ENCODE data around the gene GABRG3. TPM values are rescaled to one million over a fixed set of nuclear protein-coding genes. Genes with fewer than 3 reads are reported as not detected.

The GABRG3 gene
- total and polyA plus RNA-seq, 4 experiments from 2014 or later: not detected

DNA sequence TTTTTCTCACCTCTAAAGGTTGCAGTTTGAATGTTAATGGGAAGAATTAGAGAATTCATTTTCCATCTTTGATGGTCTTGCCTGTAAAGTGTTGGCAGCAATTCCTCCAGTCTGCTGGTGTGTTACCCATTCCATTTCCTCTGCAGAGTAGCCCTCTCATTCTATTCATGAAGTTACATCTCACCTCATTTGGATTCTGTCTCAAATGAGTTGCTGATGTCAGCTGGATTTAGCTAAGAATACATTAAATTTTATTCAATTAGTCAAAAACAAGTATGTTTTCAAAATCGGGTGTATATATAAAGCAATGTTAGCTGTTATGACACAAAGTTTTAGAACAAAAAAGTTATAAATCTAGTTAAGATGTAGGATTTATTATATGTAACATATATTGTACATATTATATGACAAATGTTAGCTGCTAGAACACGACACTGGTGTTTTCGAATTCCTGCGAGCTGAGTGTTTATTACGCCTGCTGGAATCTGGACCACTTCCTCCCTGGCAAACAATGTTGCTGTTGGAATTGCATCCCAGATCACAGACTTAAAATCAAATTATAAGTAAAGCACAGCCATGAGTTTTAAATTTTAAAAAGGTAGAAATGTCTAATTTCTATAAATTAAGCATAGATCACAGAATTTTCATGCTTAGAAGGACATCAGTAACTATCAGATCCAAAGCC lies 611.9 kb downstream of the GABRG3 start:
- H3K4me3 Mint-ChIP-seq: no peak overlapping the region
- no peaks in the 10 kb centered on the region for H3K9me3 ChIP-seq (ENCODE audit: control insufficient read depth in 1 of 2, low read length in 2 of 2)
- H3K27me3 Mint-ChIP-seq: no peaks in the 10 kb centered on the region
- no peak overlapping the region for H3K27ac ChIP-seq (ENCODE audit: low read depth, low read length)
- no peaks in the 10 kb centered on the region for H3K36me3 Mint-ChIP-seq
- peaks cover 0 to 7% (median 2%) of the 10 kb centered on the region in 8 donors for H3K9me3 Mint-ChIP-seq
- POLR2A ChIA-PET (ENCODE audit: partially characterized antibody): no interaction called here
- no peaks in the 10 kb centered on the region for H3K27me3 ChIP-seq (ENCODE audit: insufficient read depth, low read length)
- H3K4me1 ChIP-seq (ENCODE audit: insufficient read depth, low read length): no peaks in the 10 kb centered on the region
- CTCF ChIA-PET (ENCODE audit: partially characterized antibody): no interaction called here
- intact Hi-C loops (cut with micrococcal nuclease): no loop called here
- no peaks in the 10 kb centered on the region for H3K4me1 Mint-ChIP-seq
- no peaks in the 10 kb centered on the region for H3K36me3 ChIP-seq (ENCODE audit: insufficient read depth, low read length)
- no peak for DNase-seq
- no peak overlapping the region for H3K27ac Mint-ChIP-seq
- no peak overlapping the region for H3K4me3 ChIP-seq (ENCODE audit: low read length in 2 of 2)

GRCh38 chr15:27583651-27584050 lies 612.7 kb downstream of the GABRG3 start:
- POLR2A ChIA-PET (ENCODE audit: partially characterized antibody): no interaction called here
- no peak overlapping the region for H3K27ac ChIP-seq (ENCODE audit: low read depth, low read length)
- H3K4me1 Mint-ChIP-seq: no peaks in the 10 kb centered on the region
- H3K4me3 ChIP-seq (ENCODE audit: low read length in 2 of 2): no peak overlapping the region
- H3K36me3 Mint-ChIP-seq: no peaks in the 10 kb centered on the region
- H3K36me3 ChIP-seq (ENCODE audit: insufficient read depth, low read length): no peaks in the 10 kb centered on the region
- CTCF ChIA-PET (ENCODE audit: partially characterized antibody): no interaction called here
- no peak overlapping the region for H3K4me3 Mint-ChIP-seq
- no peaks in the 10 kb centered on the region for H3K27me3 Mint-ChIP-seq
- intact Hi-C loops (cut with micrococcal nuclease): no loop called here
- H3K27ac Mint-ChIP-seq: no peak overlapping the region
- no peaks in the 10 kb centered on the region for H3K9me3 ChIP-seq (ENCODE audit: control insufficient read depth in 1 of 2, low read length in 2 of 2)
- no peaks in the 10 kb centered on the region for H3K27me3 ChIP-seq (ENCODE audit: insufficient read depth, low read length)
- no peaks in the 10 kb centered on the region for H3K4me1 ChIP-seq (ENCODE audit: insufficient read depth, low read length)
- H3K9me3 Mint-ChIP-seq: peaks cover 0 to 7% (median 2%) of the 10 kb centered on the region in 8 donors
- DNase-seq: no peak

DNA sequence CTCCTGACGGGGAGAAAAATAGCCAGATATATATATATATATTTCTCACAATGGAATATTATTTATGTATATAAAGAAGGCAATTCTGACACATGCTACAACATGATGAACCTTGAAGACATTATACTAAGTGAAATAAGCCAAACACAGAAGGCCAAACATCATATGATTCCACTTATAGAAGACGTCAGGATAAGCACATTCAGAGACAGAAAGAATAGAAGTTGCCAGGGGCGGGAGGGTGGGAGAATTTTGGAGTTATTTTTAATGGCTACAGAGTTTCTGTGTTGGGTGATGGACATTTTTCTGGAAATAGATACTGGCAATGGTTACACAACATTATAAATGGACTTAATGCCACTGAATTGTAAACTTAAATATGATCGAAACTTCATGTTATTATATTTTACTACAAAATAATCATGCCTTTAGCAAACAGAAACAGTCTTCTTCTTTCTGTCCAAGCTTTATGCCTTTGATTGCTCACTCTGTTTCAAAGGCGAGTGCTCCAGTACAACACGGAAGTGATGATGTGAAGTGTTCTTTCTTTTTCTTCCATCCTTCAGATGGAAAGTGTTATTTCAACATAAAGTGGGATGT lies 614.2 kb downstream of the GABRG3 start:
- H3K27ac Mint-ChIP-seq: no peak overlapping the region
- CTCF ChIA-PET (ENCODE audit: partially characterized antibody): no interaction called here
- intact Hi-C loops (cut with micrococcal nuclease): no loop called here
- no peaks in the 10 kb centered on the region for H3K27me3 ChIP-seq (ENCODE audit: insufficient read depth, low read length)
- H3K27me3 Mint-ChIP-seq: no peaks in the 10 kb centered on the region
- H3K27ac ChIP-seq (ENCODE audit: low read depth, low read length): no peak overlapping the region
- H3K9me3 ChIP-seq (ENCODE audit: control insufficient read depth in 1 of 2, low read length in 2 of 2): no peaks in the 10 kb centered on the region
- no peak overlapping the region for H3K4me3 Mint-ChIP-seq
- H3K9me3 Mint-ChIP-seq: peaks cover 0 to 9% (median 4%) of the 10 kb centered on the region in 8 donors
- DNase-seq: no peak
- no peaks in the 10 kb centered on the region for H3K36me3 ChIP-seq (ENCODE audit: insufficient read depth, low read length)
- no peaks in the 10 kb centered on the region for H3K4me1 ChIP-seq (ENCODE audit: insufficient read depth, low read length)
- no peaks in the 10 kb centered on the region for H3K36me3 Mint-ChIP-seq
- H3K4me1 Mint-ChIP-seq: peaks cover 0 to 2% (median 0%) of the 10 kb centered on the region in 4 donors
- POLR2A ChIA-PET (ENCODE audit: partially characterized antibody): no interaction called here
- H3K4me3 ChIP-seq (ENCODE audit: low read length in 2 of 2): no peak overlapping the region

- H3K27ac ChIP-seq (ENCODE audit: low read depth, low read length): no peak overlapping the region
- Mint-ChIP-seq H3K27me3 (no peaks in the 10 kb centered on the region), H3K27ac (no peak overlapping the region), H3K4me1 (peaks cover 0 to 2% (median 0%) of the 10 kb centered on the region in 4 donors), H3K9me3 (peaks cover 0 to 12% (median 6%) of the 10 kb centered on the region in 8 donors), H3K4me3 (no peak overlapping the region), H3K36me3 (no peaks in the 10 kb centered on the region)
- no peaks in the 10 kb centered on the region for H3K9me3 ChIP-seq (ENCODE audit: control insufficient read depth in 1 of 2, low read length in 2 of 2)
- ChIA-PET POLR2A (ENCODE audit: partially characterized antibody) (no interaction called here), CTCF (ENCODE audit: partially characterized antibody) (no interaction called here)
- H3K4me1 ChIP-seq (ENCODE audit: insufficient read depth, low read length): no peaks in the 10 kb centered on the region
- no peaks in the 10 kb centered on the region for H3K36me3 ChIP-seq (ENCODE audit: insufficient read depth, low read length)
- H3K27me3 ChIP-seq (ENCODE audit: insufficient read depth, low read length): no peaks in the 10 kb centered on the region
- H3K4me3 ChIP-seq (ENCODE audit: low read length in 2 of 2): no peak overlapping the region
- intact Hi-C loops (cut with micrococcal nuclease): no loop called here
- DNase-seq: no peak
Observed at GRCh38 chr15:27587810-27588209, 616.8 kb downstream of the GABRG3 start.

DNA sequence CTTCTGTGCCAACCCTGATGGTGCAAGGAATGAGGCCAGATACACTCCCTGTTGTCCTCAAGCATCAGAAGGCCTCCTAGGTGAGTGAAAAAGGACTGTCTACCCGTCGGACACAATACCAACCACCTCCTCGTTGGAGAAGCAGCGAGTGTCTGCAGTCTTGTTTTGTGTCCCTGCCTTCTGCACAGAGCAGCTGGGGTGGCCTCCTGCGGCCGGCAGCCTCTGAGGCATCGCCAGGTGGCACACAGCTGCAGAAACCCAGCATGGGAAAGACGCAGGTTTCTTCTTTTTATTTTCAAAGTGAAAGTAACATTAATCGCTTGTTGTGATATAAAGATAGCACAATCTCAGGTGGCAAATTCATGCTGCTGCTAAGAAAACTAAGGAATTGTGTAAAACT lies 618.3 kb downstream of the GABRG3 start:
- Mint-ChIP-seq H3K27me3 (no peaks in the 10 kb centered on the region), H3K27ac (no peak overlapping the region), H3K36me3 (no peaks in the 10 kb centered on the region), H3K9me3 (peaks cover 4 to 11% (median 7%) of the 10 kb centered on the region in 8 donors), H3K4me1 (peaks cover 0 to 2% (median 0%) of the 10 kb centered on the region in 4 donors), H3K4me3 (no peak overlapping the region)
- ChIA-PET CTCF (ENCODE audit: partially characterized antibody) (no interaction called here), POLR2A (ENCODE audit: partially characterized antibody) (no interaction called here)
- Histone ChIP-seq H3K9me3 (ENCODE audit: control insufficient read depth in 1 of 2, low read length in 2 of 2) (no peaks in the 10 kb centered on the region), H3K4me1 (ENCODE audit: insufficient read depth, low read length) (no peaks in the 10 kb centered on the region), H3K27ac (ENCODE audit: low read depth, low read length) (no peak overlapping the region), H3K27me3 (ENCODE audit: insufficient read depth, low read length) (no peaks in the 10 kb centered on the region), H3K36me3 (ENCODE audit: insufficient read depth, low read length) (no peaks in the 10 kb centered on the region), H3K4me3 (ENCODE audit: low read length in 2 of 2) (no peak overlapping the region)
- DNase-seq: no peak
- intact Hi-C loops (cut with micrococcal nuclease): no loop called here

- ChIA-PET CTCF (ENCODE audit: partially characterized antibody) (no interaction called here), POLR2A (ENCODE audit: partially characterized antibody) (no interaction called here)
- DNase-seq: no peak
- Mint-ChIP-seq H3K36me3 (no peaks in the 10 kb centered on the region), H3K4me1 (peaks cover 0 to 2% (median 0%) of the 10 kb centered on the region in 4 donors), H3K4me3 (no peak overlapping the region), H3K27ac (peak overlapping the region in 1 of 7 donors; percentile 31), H3K9me3 (peaks cover 4 to 11% (median 7%) of the 10 kb centered on the region in 8 donors), H3K27me3 (no peaks in the 10 kb centered on the region)
- no peaks in the 10 kb centered on the region for H3K27me3 ChIP-seq (ENCODE audit: insufficient read depth, low read length)
- H3K27ac ChIP-seq (ENCODE audit: low read depth, low read length): no peak overlapping the region
- no peaks in the 10 kb centered on the region for H3K36me3 ChIP-seq (ENCODE audit: insufficient read depth, low read length)
- no peaks in the 10 kb centered on the region for H3K9me3 ChIP-seq (ENCODE audit: control insufficient read depth in 1 of 2, low read length in 2 of 2)
- intact Hi-C loops (cut with micrococcal nuclease): no loop called here
- H3K4me3 ChIP-seq (ENCODE audit: low read length in 2 of 2): no peak overlapping the region
- H3K4me1 ChIP-seq (ENCODE audit: insufficient read depth, low read length): no peaks in the 10 kb centered on the region
Observed at GRCh38 chr15:27589782-27590181, 618.8 kb downstream of the GABRG3 start.

Data from CD4-positive, alpha-beta memory T cell (primary cell).